CD8-positive, alpha-beta memory T cell (primary cell): ENCODE measurements around the gene RXRB. TPM values are rescaled to one million over a fixed set of nuclear protein-coding genes. Genes with fewer than 3 reads are reported as not detected.
A peak's percentile ranks its signal among the peaks of the same experiment; 100 is the strongest.

Experiments
- CTCF ChIA-PET: fragments of 350-600 bp; sonication (Branson Sonifier 250); formaldehyde crosslinking; loops from one replicate; lab custom pipeline; 2021; ENCODE audit warnings: antibody characterized with exemption; lab: Charles Lee
- POLR2A ChIA-PET: fragments of 350-600 bp; sonication (Branson Sonifier 250); formaldehyde crosslinking; loops from one replicate; lab custom pipeline; 2021; ENCODE audit warnings: antibody characterized with exemption; lab: Charles Lee
- DNase-seq, 5 donors: peaks; one replicate each; pipeline versions ENCODE4 v3.0.0 to v3.0.0-alpha.2; 2020 to 2022; ENCODE audit warnings: mixed read lengths in 1 of 5
- H3K27ac ChIP-seq: one replicate; pipeline ENCODE4 v1.7.0; 2013; ENCODE audit warnings: low read depth, mild to moderate bottlenecking, low read length, moderate library complexity
- H3K27me3 ChIP-seq: 2 replicates; pipeline ENCODE4 v1.7.0; 2013; ENCODE audit warnings: low read length, mild to moderate bottlenecking; ENCODE audit not compliant: insufficient read depth, poor library complexity, severe bottlenecking
- H3K36me3 ChIP-seq: 2 replicates; pipeline ENCODE4 v1.7.0; 2013; ENCODE audit warnings: mild to moderate bottlenecking, low read length, moderate library complexity; ENCODE audit not compliant: insufficient read depth
- H3K4me1 ChIP-seq: 2 replicates; pipeline ENCODE4 v1.7.0; 2013; ENCODE audit warnings: mild to moderate bottlenecking, low read length, moderate library complexity; ENCODE audit not compliant: insufficient read depth
- H3K4me3 ChIP-seq: 2 replicates; pipeline ENCODE4 v1.7.0; 2013; ENCODE audit warnings: mild to moderate bottlenecking, low read length
- H3K9me3 ChIP-seq: 2 replicates; pipeline ENCODE4 v1.7.0; 2013; ENCODE audit warnings: mild to moderate bottlenecking, low read length
- H3K27ac Mint-ChIP-seq, 8 donors: one replicate each; pipeline ENCODE4 v1.8.0; 2020 to 2021; ENCODE audit warnings: mixed read lengths in 8 of 8, mild to moderate bottlenecking in 6 of 8, inconsistent platforms in 3 of 8, moderate library complexity in 3 of 8
- H3K27me3 Mint-ChIP-seq, 2 donors: one replicate each; pipeline ENCODE4 v1.8.0; 2020 to 2021; ENCODE audit warnings: mixed read lengths in 2 of 2, mild to moderate bottlenecking in 1 of 2, moderate library complexity in 1 of 2
- H3K36me3 Mint-ChIP-seq, 3 donors: one replicate each; pipeline ENCODE4 v1.8.0; 2020 to 2021; ENCODE audit warnings: mixed read lengths in 3 of 3, inconsistent platforms in 1 of 3, mild to moderate bottlenecking in 1 of 3
- H3K4me1 Mint-ChIP-seq, 3 donors: one replicate each; pipeline ENCODE4 v1.8.0; 2020 to 2021; ENCODE audit warnings: mixed read lengths in 3 of 3, inconsistent platforms in 1 of 3, mild to moderate bottlenecking in 1 of 3
- H3K4me3 Mint-ChIP-seq, 7 donors: one replicate each; pipeline ENCODE4 v1.8.0; 2020 to 2021; ENCODE audit warnings: mixed read lengths in 7 of 7, mild to moderate bottlenecking in 6 of 7, moderate library complexity in 4 of 7, inconsistent platforms in 2 of 7
- H3K9me3 Mint-ChIP-seq, 5 donors: one replicate each; pipeline ENCODE4 v1.8.0; 2020 to 2022; ENCODE audit warnings: mixed read lengths in 5 of 5, mild to moderate bottlenecking in 3 of 5, moderate library complexity in 2 of 5, inconsistent platforms in 1 of 5
- polyA plus RNA-seq: library from polyadenylated mRNA; unstranded; fragments of 300-500 nt; fragmentation: Illumina TruSeq; gene quantifications from one replicate; pipeline ENCODE4 v1.2.3, GENCODE V29; 2021
- total RNA-seq, 2 experiments: library from RNA; stranded (reverse); gene quantifications; one replicate each; pipeline ENCODE4 v1.2.3, GENCODE V29; 2021

Gene RXRB
- total and polyA plus RNA-seq, 3 experiments from 2014 or later: 8.5 to 51.4 (median 47.1) TPM

- Histone ChIP-seq H3K27ac (no peak overlapping the region), H3K9me3 (no peaks in the 10 kb centered on the region), H3K36me3 (no peaks in the 10 kb centered on the region), H3K27me3 (no peaks in the 10 kb centered on the region), H3K4me3 (no peak overlapping the region), H3K4me1 (no peaks in the 10 kb centered on the region)
- CTCF ChIA-PET: interaction anchor here (0.7 kb wide), 1 partner anchor 18 kb away, joined by 3 read pairs; no protein-coding TSS in a partner anchor
- Mint-ChIP-seq H3K4me1 (no peaks in the 10 kb centered on the region), H3K27me3 (peaks cover 8 to 34% of the 10 kb centered on the region in 2 donors), H3K9me3 (no peaks in the 10 kb centered on the region), H3K4me3 (no peak overlapping the region), H3K36me3 (no peaks in the 10 kb centered on the region), H3K27ac (peak overlapping the region in 1 of 8 donors; percentile 38)
- peak in 1 of 5 donors; percentile 40 for DNase-seq
- POLR2A ChIA-PET: no interaction called here
Observed at GRCh38 chr6:33171016-33171879, 29.2 kb downstream of the RXRB start.

GRCh38 chr6:33170176-33171015, 30.1 kb downstream of the RXRB start:
- Histone ChIP-seq H3K27ac (no peak overlapping the region), H3K4me1 (no peaks in the 10 kb centered on the region), H3K9me3 (no peaks in the 10 kb centered on the region), H3K4me3 (no peak overlapping the region), H3K27me3 (no peaks in the 10 kb centered on the region), H3K36me3 (no peaks in the 10 kb centered on the region)
- Mint-ChIP-seq H3K36me3 (no peaks in the 10 kb centered on the region), H3K4me1 (no peaks in the 10 kb centered on the region), H3K4me3 (no peak overlapping the region), H3K9me3 (no peaks in the 10 kb centered on the region), H3K27ac (no peak overlapping the region), H3K27me3 (peaks cover 6 to 32% of the 10 kb centered on the region in 2 donors)
- DNase-seq: no peak
- CTCF ChIA-PET: no interaction called here
- POLR2A ChIA-PET: no interaction called here

GRCh38 chr6:33169291-33170175, 30.9 kb downstream of the RXRB start:
- peaks cover 3 to 23% of the 10 kb centered on the region in 2 donors for H3K27me3 Mint-ChIP-seq
- ChIA-PET CTCF (no interaction called here), POLR2A (no interaction called here)
- H3K4me1 Mint-ChIP-seq: no peaks in the 10 kb centered on the region
- peak in 1 of 5 donors; percentile 34 for DNase-seq
- no peaks in the 10 kb centered on the region for H3K36me3 ChIP-seq
- no peaks in the 10 kb centered on the region for H3K4me1 ChIP-seq
- no peaks in the 10 kb centered on the region for H3K9me3 ChIP-seq
- H3K36me3 Mint-ChIP-seq: no peaks in the 10 kb centered on the region
- H3K4me3 Mint-ChIP-seq: peak overlapping the region in 1 of 7 donors; percentile 71
- H3K27ac Mint-ChIP-seq: peak overlapping the region in 2 of 8 donors; percentile 12 to 77
- H3K27me3 ChIP-seq: no peaks in the 10 kb centered on the region
- no peak overlapping the region for H3K4me3 ChIP-seq
- no peak overlapping the region for H3K27ac ChIP-seq
- no peaks in the 10 kb centered on the region for H3K9me3 Mint-ChIP-seq

GRCh38 chr6:33168639-33169038, 31.8 kb downstream of the RXRB start:
- Mint-ChIP-seq H3K36me3 (no peaks in the 10 kb centered on the region), H3K27me3 (peaks cover 5 to 27% of the 10 kb centered on the region in 2 donors), H3K27ac (peak overlapping the region in 2 of 8 donors; percentile 12 to 50), H3K9me3 (no peaks in the 10 kb centered on the region), H3K4me1 (no peaks in the 10 kb centered on the region), H3K4me3 (no peak overlapping the region)
- no peaks in the 10 kb centered on the region for H3K36me3 ChIP-seq
- H3K9me3 ChIP-seq: no peaks in the 10 kb centered on the region
- H3K4me1 ChIP-seq: no peaks in the 10 kb centered on the region
- no peak overlapping the region for H3K27ac ChIP-seq
- H3K27me3 ChIP-seq: peaks cover 2% of the 10 kb centered on the region
- CTCF ChIA-PET: no interaction called here
- DNase-seq: no peak
- no peak overlapping the region for H3K4me3 ChIP-seq
- POLR2A ChIA-PET: no interaction called here

GRCh38 chr6:33168284-33168601, 32.2 kb downstream of the RXRB start:
- Mint-ChIP-seq H3K4me3 (no peak overlapping the region), H3K4me1 (no peaks in the 10 kb centered on the region), H3K36me3 (no peaks in the 10 kb centered on the region), H3K9me3 (no peaks in the 10 kb centered on the region), H3K27ac (peak overlapping the region in 1 of 8 donors; percentile 50), H3K27me3 (peaks cover 5 to 23% of the 10 kb centered on the region in 2 donors)
- Histone ChIP-seq H3K4me3 (no peak overlapping the region), H3K9me3 (no peaks in the 10 kb centered on the region), H3K27me3 (peaks cover 3% of the 10 kb centered on the region), H3K4me1 (no peaks in the 10 kb centered on the region), H3K36me3 (no peaks in the 10 kb centered on the region), H3K27ac (no peak overlapping the region)
- CTCF ChIA-PET: interaction anchor here (0.9 kb wide), 1 partner anchor 80 kb away, joined by 4 read pairs; no protein-coding TSS in a partner anchor
- POLR2A ChIA-PET: no interaction called here
- no peak for DNase-seq

- DNase-seq: no peak
- Mint-ChIP-seq H3K4me3 (no peak overlapping the region), H3K27ac (no peak overlapping the region), H3K36me3 (no peaks in the 10 kb centered on the region), H3K9me3 (no peaks in the 10 kb centered on the region), H3K4me1 (no peaks in the 10 kb centered on the region), H3K27me3 (peaks cover 5 to 19% of the 10 kb centered on the region in 2 donors)
- Histone ChIP-seq H3K4me3 (no peak overlapping the region), H3K27me3 (peaks cover 3% of the 10 kb centered on the region), H3K9me3 (no peaks in the 10 kb centered on the region), H3K36me3 (no peaks in the 10 kb centered on the region), H3K27ac (no peak overlapping the region), H3K4me1 (no peaks in the 10 kb centered on the region)
- ChIA-PET CTCF (interaction anchor here (0.9 kb wide), 1 partner anchor 80 kb away, joined by 4 read pairs; no protein-coding TSS in a partner anchor), POLR2A (no interaction called here)
Observed at GRCh38 chr6:33167374-33168283, 32.8 kb downstream of the RXRB start.

- Histone ChIP-seq H3K9me3 (no peaks in the 10 kb centered on the region), H3K27me3 (peaks cover 3% of the 10 kb centered on the region), H3K36me3 (no peaks in the 10 kb centered on the region), H3K4me1 (peaks cover 3% of the 10 kb centered on the region), H3K4me3 (no peak overlapping the region), H3K27ac (no peak overlapping the region)
- H3K36me3 Mint-ChIP-seq: no peaks in the 10 kb centered on the region
- no peaks in the 10 kb centered on the region for H3K9me3 Mint-ChIP-seq
- peaks cover 5 to 17% of the 10 kb centered on the region in 2 donors for H3K27me3 Mint-ChIP-seq
- POLR2A ChIA-PET: no interaction called here
- no peak for DNase-seq
- CTCF ChIA-PET: no interaction called here
- H3K4me1 Mint-ChIP-seq: peaks cover 2 to 4% (median 2%) of the 10 kb centered on the region in 3 donors
- no peak overlapping the region for H3K4me3 Mint-ChIP-seq
- H3K27ac Mint-ChIP-seq: peak overlapping the region in 1 of 8 donors; percentile 14
Observed at GRCh38 chr6:33166811-33167210, 33.7 kb downstream of the RXRB start.
